NB4 (cell line): ENCODE results near the gene PPM1N.

Experiments used
- DNase-seq: peaks from one replicate; pipeline ENCODE4 v3.0.0; 2010; ENCODE audit warnings: low read depth
- H3K4me3 ChIP-seq: one replicate; pipeline ENCODE4 v1.5.1; 2011; ENCODE audit warnings: mild to moderate bottlenecking, low read depth, low read length, moderate library complexity
- CTCF ChIP-seq: IDR thresholded peaks from one replicate; pipeline ENCODE4 v1.5.1; 2012; ENCODE audit warnings: low read depth, low read length
- MAX ChIP-seq: IDR thresholded peaks from 2 replicates; pipeline ENCODE4 v1.6.1; 2011; ENCODE audit warnings: low read depth, low read length
- MYC ChIP-seq: IDR thresholded peaks from 2 replicates; pipeline ENCODE4 v1.6.1; 2011; ENCODE audit warnings: low read depth, low read length
- POLR2A ChIP-seq: IDR thresholded peaks from 2 replicates; pipeline ENCODE4 v1.6.1; 2011; ENCODE audit warnings: mild to moderate bottlenecking; ENCODE audit not compliant: insufficient read length; ENCODE audit errors: extremely low read depth

Gene PPM1N

GRCh38 chr19:45518469-45518826, 20.2 kb downstream of the PPM1N start:
- TF ChIP-seq CTCF (no peak), POLR2A (no peak), MAX (no peak), MYC (no peak)
- no peak overlapping the region for H3K4me3 ChIP-seq
- DNase-seq = no peak

- H3K4me3 ChIP-seq = no peak overlapping the region
- TF ChIP-seq CTCF = no peak
- no peak for TF ChIP-seq POLR2A
- no peak for TF ChIP-seq MAX
- no peak for TF ChIP-seq MYC
- DNase-seq = no peak
Observed at GRCh38 chr19:45522010-45522941, 24.0 kb downstream of the PPM1N start.

GRCh38 chr19:45523642-45524256, 25.5 kb downstream of the PPM1N start:
- no peak overlapping the region for H3K4me3 ChIP-seq
- TF ChIP-seq CTCF (peak; percentile 62), MYC (peak; percentile 65), MAX (peak; percentile 60), POLR2A (no peak)
- DNase-seq = peak; percentile 83

- H3K4me3 ChIP-seq = no peak overlapping the region
- TF ChIP-seq CTCF (no peak), MYC (no peak), POLR2A (no peak), MAX (no peak)
- DNase-seq = no peak
Observed at GRCh38 chr19:45524575-45525129, 26.4 kb downstream of the PPM1N start.

- DNase-seq = peak; percentile 21
- TF ChIP-seq MAX = no peak
- TF ChIP-seq CTCF = no peak
- no peak for TF ChIP-seq MYC
- TF ChIP-seq POLR2A = no peak
- H3K4me3 ChIP-seq = no peak overlapping the region
Observed at GRCh38 chr19:45526143-45526542, 27.9 kb downstream of the PPM1N start.
